ENCODE measurements around the gene BCO1.

BCO1 gene

GRCh38 chr16:81251871-81252270 lies 13.4 kb downstream of the BCO1 start:
- Histone ChIP-seq H3K27me3 (ENCODE audit: insufficient read depth, insufficient read length) (no peaks in the 10 kb centered on the region), H3K36me3 (ENCODE audit: insufficient read depth, insufficient read length, low read length) (no peaks in the 10 kb centered on the region), H3K9me3 (ENCODE audit: insufficient read depth, low read length) (no peaks in the 10 kb centered on the region), H3K4me3 (ENCODE audit: insufficient read length, low read depth) (no peak overlapping the region), H3K9ac (ENCODE audit: insufficient read length, low read depth) (no peak overlapping the region), H3K4me1 (ENCODE audit: insufficient read depth, insufficient read length) (no peaks in the 10 kb centered on the region)
- DNase-seq (ENCODE audit: low read depth, low spot score): no peak
- TF ChIP-seq ZNF274 (IDR thresholded peaks at IDR 0.05; ENCODE audit: low read depth, low read length) (no peak), SUZ12 (IDR thresholded peaks at IDR 0.05; ENCODE audit: extremely low read depth, insufficient read depth, insufficient read length) (no peak), YY1 (IDR thresholded peaks at IDR 0.05; ENCODE audit: insufficient read depth, insufficient read length) (no peak)

GRCh38 chr16:81253141-81253540 lies 14.7 kb downstream of the BCO1 start:
- TF ChIP-seq SUZ12 (IDR thresholded peaks at IDR 0.05; ENCODE audit: extremely low read depth, insufficient read depth, insufficient read length): no peak
- TF ChIP-seq ZNF274 (IDR thresholded peaks at IDR 0.05; ENCODE audit: low read depth, low read length): no peak
- no peak for TF ChIP-seq YY1 (IDR thresholded peaks at IDR 0.05; ENCODE audit: insufficient read depth, insufficient read length)
- DNase-seq (ENCODE audit: low read depth, low spot score): no peak
- Histone ChIP-seq H3K27me3 (ENCODE audit: insufficient read depth, insufficient read length) (no peaks in the 10 kb centered on the region), H3K9ac (ENCODE audit: insufficient read length, low read depth) (no peak overlapping the region), H3K36me3 (ENCODE audit: insufficient read depth, insufficient read length, low read length) (no peaks in the 10 kb centered on the region), H3K4me1 (ENCODE audit: insufficient read depth, insufficient read length) (no peaks in the 10 kb centered on the region), H3K9me3 (ENCODE audit: insufficient read depth, low read length) (no peaks in the 10 kb centered on the region), H3K4me3 (ENCODE audit: insufficient read length, low read depth) (no peak overlapping the region)

GRCh38 chr16:81254922-81255526 lies 16.5 kb downstream of the BCO1 start:
- no peaks in the 10 kb centered on the region for H3K27me3 ChIP-seq (ENCODE audit: insufficient read depth, insufficient read length)
- no peak for DNase-seq (ENCODE audit: low read depth, low spot score)
- H3K9me3 ChIP-seq (ENCODE audit: insufficient read depth, low read length): no peaks in the 10 kb centered on the region
- H3K4me3 ChIP-seq (ENCODE audit: insufficient read length, low read depth): no peak overlapping the region
- H3K36me3 ChIP-seq (ENCODE audit: insufficient read depth, insufficient read length, low read length): no peaks in the 10 kb centered on the region
- H3K4me1 ChIP-seq (ENCODE audit: insufficient read depth, insufficient read length): no peaks in the 10 kb centered on the region
- H3K9ac ChIP-seq (ENCODE audit: insufficient read length, low read depth): no peak overlapping the region
- no peak for TF ChIP-seq ZNF274 (IDR thresholded peaks at IDR 0.05; ENCODE audit: low read depth, low read length)
- TF ChIP-seq SUZ12 (IDR thresholded peaks at IDR 0.05; ENCODE audit: extremely low read depth, insufficient read depth, insufficient read length): no peak
- TF ChIP-seq YY1 (IDR thresholded peaks at IDR 0.05; ENCODE audit: insufficient read depth, insufficient read length): no peak

- Histone ChIP-seq H3K4me3 (ENCODE audit: insufficient read length, low read depth) (no peak overlapping the region), H3K9me3 (ENCODE audit: insufficient read depth, low read length) (0 out of 2 replicates have a peak, but pooled peaks cover 5% of the 10 kb centered on the region), H3K9ac (ENCODE audit: insufficient read length, low read depth) (no peak overlapping the region), H3K27me3 (ENCODE audit: insufficient read depth, insufficient read length) (no peaks in the 10 kb centered on the region), H3K36me3 (ENCODE audit: insufficient read depth, insufficient read length, low read length) (no peaks in the 10 kb centered on the region), H3K4me1 (ENCODE audit: insufficient read depth, insufficient read length) (no peaks in the 10 kb centered on the region)
- TF ChIP-seq ZNF274 (IDR thresholded peaks at IDR 0.05; ENCODE audit: low read depth, low read length) (no peak), SUZ12 (IDR thresholded peaks at IDR 0.05; ENCODE audit: extremely low read depth, insufficient read depth, insufficient read length) (no peak), YY1 (IDR thresholded peaks at IDR 0.05; ENCODE audit: insufficient read depth, insufficient read length) (no peak)
- DNase-seq (ENCODE audit: low read depth, low spot score): no peak
Observed at GRCh38 chr16:81259916-81260315, 21.4 kb downstream of the BCO1 start.

- H3K4me3 ChIP-seq (ENCODE audit: insufficient read length, low read depth): no peak overlapping the region
- TF ChIP-seq YY1 (IDR thresholded peaks at IDR 0.05; ENCODE audit: insufficient read depth, insufficient read length) (no peak), SUZ12 (IDR thresholded peaks at IDR 0.05; ENCODE audit: extremely low read depth, insufficient read depth, insufficient read length) (no peak), ZNF274 (IDR thresholded peaks at IDR 0.05; ENCODE audit: low read depth, low read length) (no peak)
- H3K36me3 ChIP-seq (ENCODE audit: insufficient read depth, insufficient read length, low read length): no peaks in the 10 kb centered on the region
- H3K4me1 ChIP-seq (ENCODE audit: insufficient read depth, insufficient read length): no peaks in the 10 kb centered on the region
- no peak for DNase-seq (ENCODE audit: low read depth, low spot score)
- H3K9ac ChIP-seq (ENCODE audit: insufficient read length, low read depth): no peak overlapping the region
- H3K9me3 ChIP-seq (ENCODE audit: insufficient read depth, low read length): 0 out of 2 replicates have a peak, but pooled peaks cover 5% of the 10 kb centered on the region
- H3K27me3 ChIP-seq (ENCODE audit: insufficient read depth, insufficient read length): no peaks in the 10 kb centered on the region
Observed at GRCh38 chr16:81261049-81261648, 22.7 kb downstream of the BCO1 start.

GRCh38 chr16:81263470-81264220 lies 25.2 kb downstream of the BCO1 start:
- no peak for DNase-seq (ENCODE audit: low read depth, low spot score)
- Histone ChIP-seq H3K4me1 (ENCODE audit: insufficient read depth, insufficient read length) (peaks cover 5% of the 10 kb centered on the region), H3K9ac (ENCODE audit: insufficient read length, low read depth) (no peak overlapping the region), H3K9me3 (ENCODE audit: insufficient read depth, low read length) (0 out of 2 replicates have a peak, but pooled peaks cover 5% of the 10 kb centered on the region), H3K36me3 (ENCODE audit: insufficient read depth, insufficient read length, low read length) (no peaks in the 10 kb centered on the region), H3K27me3 (ENCODE audit: insufficient read depth, insufficient read length) (no peaks in the 10 kb centered on the region), H3K4me3 (ENCODE audit: insufficient read length, low read depth) (no peak overlapping the region)
- TF ChIP-seq ZNF274 (IDR thresholded peaks at IDR 0.05; ENCODE audit: low read depth, low read length) (no peak), SUZ12 (IDR thresholded peaks at IDR 0.05; ENCODE audit: extremely low read depth, insufficient read depth, insufficient read length) (no peak), YY1 (IDR thresholded peaks at IDR 0.05; ENCODE audit: insufficient read depth, insufficient read length) (no peak)

- DNase-seq (ENCODE audit: low read depth, low spot score): no peak
- no peak overlapping the region for H3K9ac ChIP-seq (ENCODE audit: insufficient read length, low read depth)
- 0 out of 2 replicates have a peak, but pooled peaks cover 5% of the 10 kb centered on the region for H3K9me3 ChIP-seq (ENCODE audit: insufficient read depth, low read length)
- TF ChIP-seq YY1 (IDR thresholded peaks at IDR 0.05; ENCODE audit: insufficient read depth, insufficient read length): no peak
- no peaks in the 10 kb centered on the region for H3K36me3 ChIP-seq (ENCODE audit: insufficient read depth, insufficient read length, low read length)
- H3K4me3 ChIP-seq (ENCODE audit: insufficient read length, low read depth): no peak overlapping the region
- H3K4me1 ChIP-seq (ENCODE audit: insufficient read depth, insufficient read length): peaks cover 5% of the 10 kb centered on the region
- H3K27me3 ChIP-seq (ENCODE audit: insufficient read depth, insufficient read length): no peaks in the 10 kb centered on the region
Observed at GRCh38 chr16:81264386-81264785, 25.9 kb downstream of the BCO1 start.

Data from NT2/D1 (cell line).